ENCODE data around the gene ITGAV.

The ITGAV gene

GRCh38 chr2:186589612-186590349, at the start of gene ITGAV (continued):
- TF ChIP-seq, protein P1, sequence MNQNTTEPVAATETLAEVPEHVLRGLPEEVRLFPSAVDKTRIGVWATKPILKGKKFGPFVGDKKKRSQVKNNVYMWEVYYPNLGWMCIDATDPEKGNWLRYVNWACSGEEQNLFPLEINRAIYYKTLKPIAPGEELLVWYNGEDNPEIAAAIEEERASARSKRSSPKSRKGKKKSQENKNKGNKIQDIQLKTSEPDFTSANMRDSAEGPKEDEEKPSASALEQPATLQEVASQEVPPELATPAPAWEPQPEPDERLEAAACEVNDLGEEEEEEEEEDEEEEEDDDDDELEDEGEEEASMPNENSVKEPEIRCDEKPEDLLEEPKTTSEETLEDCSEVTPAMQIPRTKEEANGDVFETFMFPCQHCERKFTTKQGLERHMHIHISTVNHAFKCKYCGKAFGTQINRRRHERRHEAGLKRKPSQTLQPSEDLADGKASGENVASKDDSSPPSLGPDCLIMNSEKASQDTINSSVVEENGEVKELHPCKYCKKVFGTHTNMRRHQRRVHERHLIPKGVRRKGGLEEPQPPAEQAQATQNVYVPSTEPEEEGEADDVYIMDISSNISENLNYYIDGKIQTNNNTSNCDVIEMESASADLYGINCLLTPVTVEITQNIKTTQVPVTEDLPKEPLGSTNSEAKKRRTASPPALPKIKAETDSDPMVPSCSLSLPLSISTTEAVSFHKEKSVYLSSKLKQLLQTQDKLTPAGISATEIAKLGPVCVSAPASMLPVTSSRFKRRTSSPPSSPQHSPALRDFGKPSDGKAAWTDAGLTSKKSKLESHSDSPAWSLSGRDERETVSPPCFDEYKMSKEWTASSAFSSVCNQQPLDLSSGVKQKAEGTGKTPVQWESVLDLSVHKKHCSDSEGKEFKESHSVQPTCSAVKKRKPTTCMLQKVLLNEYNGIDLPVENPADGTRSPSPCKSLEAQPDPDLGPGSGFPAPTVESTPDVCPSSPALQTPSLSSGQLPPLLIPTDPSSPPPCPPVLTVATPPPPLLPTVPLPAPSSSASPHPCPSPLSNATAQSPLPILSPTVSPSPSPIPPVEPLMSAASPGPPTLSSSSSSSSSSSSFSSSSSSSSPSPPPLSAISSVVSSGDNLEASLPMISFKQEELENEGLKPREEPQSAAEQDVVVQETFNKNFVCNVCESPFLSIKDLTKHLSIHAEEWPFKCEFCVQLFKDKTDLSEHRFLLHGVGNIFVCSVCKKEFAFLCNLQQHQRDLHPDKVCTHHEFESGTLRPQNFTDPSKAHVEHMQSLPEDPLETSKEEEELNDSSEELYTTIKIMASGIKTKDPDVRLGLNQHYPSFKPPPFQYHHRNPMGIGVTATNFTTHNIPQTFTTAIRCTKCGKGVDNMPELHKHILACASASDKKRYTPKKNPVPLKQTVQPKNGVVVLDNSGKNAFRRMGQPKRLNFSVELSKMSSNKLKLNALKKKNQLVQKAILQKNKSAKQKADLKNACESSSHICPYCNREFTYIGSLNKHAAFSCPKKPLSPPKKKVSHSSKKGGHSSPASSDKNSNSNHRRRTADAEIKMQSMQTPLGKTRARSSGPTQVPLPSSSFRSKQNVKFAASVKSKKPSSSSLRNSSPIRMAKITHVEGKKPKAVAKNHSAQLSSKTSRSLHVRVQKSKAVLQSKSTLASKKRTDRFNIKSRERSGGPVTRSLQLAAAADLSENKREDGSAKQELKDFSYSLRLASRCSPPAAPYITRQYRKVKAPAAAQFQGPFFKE (tag by site-specific recombination; IDR thresholded peaks at IDR 0.05; ENCODE audit: borderline replicate concordance): no peak
- TF ChIP-seq YY1 (tag by site-specific recombination; IDR thresholded peaks at IDR 0.05) (peak; percentile 38; the same call in 1 of the 2 replicates), ZNF558 (tag by site-specific recombination; IDR thresholded peaks at IDR 0.05) (no peak), ZNF600 (tag by site-specific recombination; IDR thresholded peaks at IDR 0.05) (peak; percentile 83), ZNF639 (tag by site-specific recombination; IDR thresholded peaks at IDR 0.05) (0 out of 2 replicates have a peak, but pooled peaks have one; percentile 15), ZNF514 (tag by site-specific recombination; IDR thresholded peaks at IDR 0.05) (no peak), ZIC2 (tag by site-specific recombination; IDR thresholded peaks at IDR 0.05) (0 out of 2 replicates have a peak, but pooled peaks have one; percentile 15), ZNF221 (tag by site-specific recombination; IDR thresholded peaks at IDR 0.05; ENCODE audit: borderline replicate concordance) (no peak), ZNF664 (tag by site-specific recombination; IDR thresholded peaks at IDR 0.05) (no peak), ELK4 (IDR thresholded peaks at IDR 0.05; ENCODE audit: borderline replicate concordance, low read depth, low read length) (no peak), ZNF398 (tag by site-specific recombination; IDR thresholded peaks at IDR 0.05) (peak; percentile 74), ATF2 (tag by site-specific recombination; IDR thresholded peaks at IDR 0.05; ENCODE audit: low read depth) (no peak), ZBTB20 (tag by site-specific recombination; IDR thresholded peaks at IDR 0.05) (peak; percentile 95), TRIM28 (IDR thresholded peaks at IDR 0.05; ENCODE audit: borderline replicate concordance, low read length) (no peak), ZNF223 (tag by site-specific recombination; IDR thresholded peaks at IDR 0.05) (no peak), PRDM4 (tag by site-specific recombination; IDR thresholded peaks at IDR 0.05) (no peak; the same call in 1 of the 2 replicates), ZNF350 (tag by site-specific recombination; IDR thresholded peaks at IDR 0.05) (no peak), ZBTB48 (tag by site-specific recombination; IDR thresholded peaks at IDR 0.05) (0 out of 2 replicates have a peak, but pooled peaks have one; percentile 43), ZNF791 (tag by site-specific recombination; IDR thresholded peaks at IDR 0.05) (no peak), ZNF23 (tag by site-specific recombination; IDR thresholded peaks at IDR 0.05; ENCODE audit: borderline replicate concordance) (no peak), GFI1B (tag by site-specific recombination; IDR thresholded peaks at IDR 0.05) (no peak), RBAK (tag by site-specific recombination; IDR thresholded peaks at IDR 0.05) (no peak), ZNF112 (tag by site-specific recombination; IDR thresholded peaks at IDR 0.05) (no peak), ZNF488 (tag by site-specific recombination; IDR thresholded peaks at IDR 0.05) (no peak)

Data from HEK293 (cell line).